ENCODE data around the gene IL13RA2.

- peak; percentile 37 for TF ChIP-seq POLR2AphosphoS5 (IDR thresholded peaks at IDR 0.05)
- no peak for TF ChIP-seq POLR2A (IDR thresholded peaks at IDR 0.05)
- TF ChIP-seq CTCF (IDR thresholded peaks at IDR 0.05) = no peak
Observed at GRCh38 chrX:115023139-115023538, 5.7 kb upstream of the IL13RA2 start.

Data from prostate gland (tissue), 2 donors.